GM12891 (cell line): ENCODE measurements around the gene NBAS.

Experiments used
- POLR2AphosphoS5 ChIP-seq: IDR thresholded peaks from 2 replicates; pipeline ENCODE4 v1.6.1; 2011; ENCODE audit warnings: low read depth, low read length, control low read depth
- SPI1 ChIP-seq: IDR thresholded peaks from 2 replicates; pipeline ENCODE4 v1.6.1; 2011; ENCODE audit warnings: low read depth, low read length, control low read depth
- TAF1 ChIP-seq: IDR thresholded peaks from 2 replicates; pipeline ENCODE4 v1.6.1; 2011; ENCODE audit warnings: low read depth, low read length, control low read depth

GRCh38 chr2:15460112-15460620, 101.0 kb downstream of the NBAS start:
- TF ChIP-seq POLR2AphosphoS5 (no peak), TAF1 (no peak), SPI1 (no peak)
